Tibial artery (tissue), 4 donors: ENCODE data around the gene HES7.
A peak's percentile ranks its signal among the peaks of the same experiment; 100 is the strongest.

Experiments
- DNase-seq, 2 donors: peaks; one replicate each; pipeline ENCODE4 v3.0.0-alpha.2; 2019
- H3K27ac ChIP-seq, 2 donors: fragments of 200-600 bp; sonication (generic) in 1 of 2; 1 replicate in 1 of 2; 2 replicates in 1 of 2; pipeline ENCODE4 v1.5.1; 2018 to 2019; ENCODE audit warnings: mild to moderate bottlenecking in 1 of 2
- H3K27me3 ChIP-seq, 2 donors: fragments of 200-600 bp; sonication (generic) in 1 of 2; one replicate each; pipeline versions ENCODE4 v1.5.1 to v1.6.0; 2016 to 2019
- H3K36me3 ChIP-seq, 3 donors: fragments of 200-600 bp; sonication (generic) in 2 of 3; one replicate each; pipeline ENCODE4 v1.5.1; 2016 to 2019; ENCODE audit warnings: mild to moderate bottlenecking in 2 of 3
- H3K4me1 ChIP-seq, 4 donors: fragments of 200-600 bp; sonication (generic) in 2 of 4; 1 replicate in 3 of 4; 2 replicates in 1 of 4; pipeline ENCODE4 v1.5.1; 2016 to 2019
- H3K4me3 ChIP-seq, 2 donors: fragments of 200-600 bp; sonication (generic) in 1 of 2; 1 replicate in 1 of 2; 2 replicates in 1 of 2; pipeline ENCODE4 v1.5.1; 2018 to 2019; ENCODE audit warnings: mild to moderate bottlenecking in 2 of 2
- H3K9me3 ChIP-seq, 3 donors: fragments of 200-600 bp; sonication (generic) in 1 of 3; one replicate each; pipeline ENCODE4 v1.5.1; 2016 to 2019
- intact Hi-C: fragments of 100-400 bp; cut with DNase I; formaldehyde crosslinking; loops from one replicate; pipeline ENCODE4 v1.15.0; 2023; ENCODE audit warnings: low total_unique reads
- TF ChIP-seq, protein P1 (sequence below), 2 experiments: fragments of 200-600 bp in 1 of 2; fragments of 450-650 bp in 1 of 2; IDR thresholded peaks; one replicate each; pipeline ENCODE4 v1.5.1; 2017 to 2019; ENCODE audit warnings: antibody characterized with exemption in 2 of 2, mild to moderate bottlenecking in 1 of 2, moderate library complexity in 1 of 2

HES7 gene

GRCh38 chr17:8120520-8121406 is 3.1 kb downstream of the HES7 start:
- TF ChIP-seq, protein P1, sequence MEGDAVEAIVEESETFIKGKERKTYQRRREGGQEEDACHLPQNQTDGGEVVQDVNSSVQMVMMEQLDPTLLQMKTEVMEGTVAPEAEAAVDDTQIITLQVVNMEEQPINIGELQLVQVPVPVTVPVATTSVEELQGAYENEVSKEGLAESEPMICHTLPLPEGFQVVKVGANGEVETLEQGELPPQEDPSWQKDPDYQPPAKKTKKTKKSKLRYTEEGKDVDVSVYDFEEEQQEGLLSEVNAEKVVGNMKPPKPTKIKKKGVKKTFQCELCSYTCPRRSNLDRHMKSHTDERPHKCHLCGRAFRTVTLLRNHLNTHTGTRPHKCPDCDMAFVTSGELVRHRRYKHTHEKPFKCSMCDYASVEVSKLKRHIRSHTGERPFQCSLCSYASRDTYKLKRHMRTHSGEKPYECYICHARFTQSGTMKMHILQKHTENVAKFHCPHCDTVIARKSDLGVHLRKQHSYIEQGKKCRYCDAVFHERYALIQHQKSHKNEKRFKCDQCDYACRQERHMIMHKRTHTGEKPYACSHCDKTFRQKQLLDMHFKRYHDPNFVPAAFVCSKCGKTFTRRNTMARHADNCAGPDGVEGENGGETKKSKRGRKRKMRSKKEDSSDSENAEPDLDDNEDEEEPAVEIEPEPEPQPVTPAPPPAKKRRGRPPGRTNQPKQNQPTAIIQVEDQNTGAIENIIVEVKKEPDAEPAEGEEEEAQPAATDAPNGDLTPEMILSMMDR (IDR thresholded peaks at IDR 0.05) = peak in 1 of 2 experiments; percentile 20

DNA sequence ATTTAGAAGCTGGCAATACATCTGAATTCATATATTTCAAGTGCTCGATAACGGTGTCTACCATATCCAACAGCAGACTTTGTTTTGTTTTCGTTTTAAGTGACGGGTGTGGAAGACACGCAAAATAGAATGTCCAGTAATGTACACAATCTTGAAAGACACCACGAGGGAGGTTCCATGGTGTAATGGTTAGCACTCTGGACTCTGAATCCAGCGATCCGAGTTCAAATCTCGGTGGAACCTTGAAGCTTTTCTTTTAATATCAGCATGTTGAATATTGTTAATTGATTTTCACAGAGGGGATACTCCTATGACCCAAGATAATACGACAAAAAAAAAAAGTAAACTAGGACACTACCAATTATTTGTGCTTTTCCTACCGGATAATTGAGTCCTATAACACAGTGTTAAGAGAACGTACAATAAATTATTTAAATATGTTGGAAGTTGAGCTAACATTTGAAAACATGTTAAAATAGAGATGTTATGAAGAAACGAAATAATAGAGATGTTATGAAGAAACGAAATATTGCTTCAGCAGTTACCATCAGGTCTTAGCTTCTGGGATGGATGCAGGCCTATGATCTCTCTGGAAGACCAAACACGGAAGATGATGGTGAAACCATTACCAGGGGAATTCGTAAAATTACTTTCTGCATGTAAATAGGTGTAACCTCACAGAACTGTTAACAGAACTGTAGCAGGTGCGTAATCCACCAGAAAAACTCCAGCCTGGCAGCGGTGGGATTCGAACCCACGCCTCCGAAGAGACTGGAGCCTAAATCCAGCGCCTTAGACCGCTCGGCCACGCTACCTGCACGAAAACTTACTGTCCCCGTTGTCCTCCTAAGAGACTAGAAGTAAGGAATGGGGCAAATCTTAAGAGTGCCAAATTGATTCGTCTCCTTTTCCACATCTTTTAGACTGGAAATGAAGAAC is 4.1 kb downstream of the HES7 start:
- TF ChIP-seq, protein P1 (IDR thresholded peaks at IDR 0.05) = no peak
- Histone ChIP-seq H3K36me3 (no peaks in the 10 kb centered on the region), H3K9me3 (no peaks in the 10 kb centered on the region), H3K27me3 (peaks cover 0 to 30% of the 10 kb centered on the region in 2 donors), H3K4me1 (peaks cover 0 to 68% (median 63%) of the 10 kb centered on the region in 4 donors), H3K4me3 (peak overlapping the region; percentile 51 to 70), H3K27ac (peak overlapping the region; percentile 69 to 83)
- peak; percentile 77 to 86 for DNase-seq
- intact Hi-C loops = loop anchor here (5.0 to 10.0 kb wide), 2 partner anchors 42 to 185 kb away; partner anchors contain the start of gene VAMP2

More at GRCh38 chr17:8120520-8121406, 3.1 kb downstream of the HES7 start:
- H3K4me1 ChIP-seq = peaks cover 0 to 75% (median 71%) of the 10 kb centered on the region in 4 donors
- H3K9me3 ChIP-seq = no peaks in the 10 kb centered on the region
- DNase-seq = no peak
- peak overlapping the region; percentile 51 to 70 for H3K4me3 ChIP-seq
- intact Hi-C loops = loop anchor here (5.0 kb wide), 1 partner anchor 42 kb away; the partner anchor contains the start of gene VAMP2
- no peaks in the 10 kb centered on the region for H3K36me3 ChIP-seq
- peaks cover 0 to 21% of the 10 kb centered on the region in 2 donors for H3K27me3 ChIP-seq
- peak overlapping the region; percentile 20 to 83 for H3K27ac ChIP-seq

- peaks cover 0 to 38% of the 10 kb centered on the region in 2 donors for H3K27me3 ChIP-seq
- no peaks in the 10 kb centered on the region for H3K9me3 ChIP-seq
- H3K4me1 ChIP-seq = peaks cover 0 to 59% (median 54%) of the 10 kb centered on the region in 4 donors
- no peaks in the 10 kb centered on the region for H3K36me3 ChIP-seq
- H3K27ac ChIP-seq = peak overlapping the region; percentile 69 to 83
- peak overlapping the region; percentile 51 to 70 for H3K4me3 ChIP-seq
- intact Hi-C loops = loop anchor here (10.0 kb wide), 1 partner anchor 186 kb away; no protein-coding TSS in a partner anchor
- TF ChIP-seq, protein P1 (IDR thresholded peaks at IDR 0.05) = peak; percentile 89 to 90
- DNase-seq = peak; percentile 88 to 92
These were observed 4.9 kb downstream of the HES7 start for GRCh38 chr17:8118769-8119580.

DNA sequence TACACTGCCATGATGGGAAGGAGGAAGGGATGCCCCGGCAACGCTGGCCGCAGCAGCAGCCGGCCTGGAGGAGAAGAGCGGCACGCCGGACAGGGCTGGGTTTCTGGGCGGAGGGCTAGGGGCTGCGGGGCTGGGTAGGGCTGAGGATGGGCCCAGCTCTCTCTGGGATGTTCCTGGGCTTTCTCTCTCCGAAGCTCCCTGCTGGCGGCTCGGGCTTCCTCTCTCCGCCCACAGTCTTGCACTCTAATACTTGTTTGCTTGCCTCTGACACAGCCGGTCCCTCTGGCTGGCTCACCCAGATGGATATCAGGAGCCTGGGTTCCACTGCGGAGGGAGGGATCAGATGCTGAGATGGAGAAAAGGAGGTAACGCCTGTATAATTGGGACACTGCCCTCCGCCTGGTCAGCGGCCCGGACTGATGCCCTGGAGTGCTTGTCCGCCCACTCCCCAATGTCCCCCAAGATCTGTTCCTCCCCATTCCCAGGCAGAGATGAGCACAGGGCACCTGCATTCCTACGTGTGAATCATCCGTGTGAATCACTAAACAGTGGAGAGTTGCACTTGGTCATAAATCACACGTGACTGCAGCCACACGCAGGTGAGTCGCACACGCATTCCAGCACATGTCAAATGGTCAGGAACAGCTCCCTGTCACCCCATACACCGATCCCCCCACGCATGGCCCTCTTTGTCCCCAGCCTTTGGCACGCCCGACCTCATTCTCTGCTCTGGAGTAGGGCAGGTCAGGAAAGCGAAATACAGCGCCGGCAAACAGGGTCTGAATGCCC is 5.7 kb downstream of the HES7 start, which contains the start of gene ALOXE3:
TSS of gene ALOXE3 (minus strand) at position 535 of the 789 bp plus-strand sequence. CDS start at position 11, 524 bp downstream.
- Histone ChIP-seq H3K36me3 (no peaks in the 10 kb centered on the region), H3K4me1 (peaks cover 0 to 51% (median 46%) of the 10 kb centered on the region in 4 donors), H3K27ac (peak within 1 kb of the TSS; percentile 69 to 83), H3K9me3 (no peaks in the 10 kb centered on the region), H3K27me3 (peaks cover 0 to 43% of the 10 kb centered on the region in 2 donors), H3K4me3 (peak within 1 kb of the TSS; percentile 51 to 70)
- TF ChIP-seq, protein P1 (IDR thresholded peaks at IDR 0.05) = no peak
- intact Hi-C loops = loop anchor here (10.0 kb wide), 1 partner anchor 187 kb away; no protein-coding TSS in a partner anchor
- no peak for DNase-seq
